ENCODE measurements around the gene ANK2. TPM values are rescaled to one million over a fixed set of nuclear protein-coding genes. Genes with fewer than 3 reads are reported as not detected.

The ANK2 gene
- total RNA-seq, 1 donor from 2014 or later: 121 TPM

DNA sequence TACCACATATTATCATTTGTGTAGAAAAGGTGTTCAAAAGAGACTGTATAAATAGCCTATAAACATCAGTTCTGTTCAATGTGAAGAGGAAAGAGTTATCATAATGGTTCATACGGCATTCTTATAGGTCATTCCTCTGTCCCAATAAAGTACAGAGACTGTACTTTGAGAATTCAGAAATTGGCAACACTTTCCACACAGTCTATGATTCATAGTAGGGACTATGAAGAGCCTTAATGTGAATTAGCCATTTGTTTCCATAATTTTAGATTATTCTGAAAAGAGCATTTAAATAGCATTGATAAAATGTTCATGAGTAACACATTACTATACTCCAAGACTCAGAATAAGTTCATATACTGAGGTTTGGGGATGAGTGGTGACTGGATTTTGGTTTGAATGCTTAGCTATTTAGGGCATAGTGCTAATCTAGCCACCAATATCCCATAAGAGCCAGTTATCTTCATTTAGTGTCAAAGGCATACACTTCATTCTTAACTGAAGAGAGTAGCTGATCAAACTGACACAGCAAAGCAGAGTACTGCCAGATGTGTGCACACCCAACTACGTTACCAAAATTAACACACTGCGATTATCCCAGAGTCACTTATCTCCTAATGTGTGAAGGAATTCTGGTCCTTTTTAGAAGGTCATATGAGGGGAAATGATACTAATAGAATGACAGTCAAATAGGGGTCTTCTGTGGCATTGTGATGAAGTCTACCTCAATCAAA, 10.2 kb downstream of the ANK2 start:
- Histone ChIP-seq H3K27ac (no peak overlapping the region), H3K79me2 (ENCODE audit: low read depth) (peaks cover 89% of the 10 kb centered on the region), H3K4me1 (peaks cover 74% of the 10 kb centered on the region), H3K4me2 (peak overlapping the region; percentile 64), H3K9ac (no peak overlapping the region), H3K4me3 (no peak overlapping the region), H3K36me3 (no peaks in the 10 kb centered on the region), H3F3A (ENCODE audit: low read depth) (peaks cover 47% of the 10 kb centered on the region), H4K20me1 (ENCODE audit: low read depth) (peaks cover 19% of the 10 kb centered on the region), H3K9me3 (ENCODE audit: low read depth) (no peaks in the 10 kb centered on the region), H2AFZ (replicated peaks) (no peak overlapping the region), H3K27me3 (no peaks in the 10 kb centered on the region)
- DNase-seq (ENCODE audit: low spot score): no peak
- no peak overlapping the region for H3K27ac Mint-ChIP-seq
- no peak overlapping the region for H3K4me3 Mint-ChIP-seq
- H3K9me3 Mint-ChIP-seq: no peaks in the 10 kb centered on the region
- H3K4me1 Mint-ChIP-seq: peaks cover 33% of the 10 kb centered on the region
- H3K27me3 Mint-ChIP-seq (ENCODE audit: insufficient read depth, low read depth): peaks cover 9% of the 10 kb centered on the region
- H3K36me3 Mint-ChIP-seq: no peaks in the 10 kb centered on the region
- TF ChIP-seq EZH2 (IDR thresholded peaks at IDR 0.05): no peak
- TF ChIP-seq, protein P1, sequence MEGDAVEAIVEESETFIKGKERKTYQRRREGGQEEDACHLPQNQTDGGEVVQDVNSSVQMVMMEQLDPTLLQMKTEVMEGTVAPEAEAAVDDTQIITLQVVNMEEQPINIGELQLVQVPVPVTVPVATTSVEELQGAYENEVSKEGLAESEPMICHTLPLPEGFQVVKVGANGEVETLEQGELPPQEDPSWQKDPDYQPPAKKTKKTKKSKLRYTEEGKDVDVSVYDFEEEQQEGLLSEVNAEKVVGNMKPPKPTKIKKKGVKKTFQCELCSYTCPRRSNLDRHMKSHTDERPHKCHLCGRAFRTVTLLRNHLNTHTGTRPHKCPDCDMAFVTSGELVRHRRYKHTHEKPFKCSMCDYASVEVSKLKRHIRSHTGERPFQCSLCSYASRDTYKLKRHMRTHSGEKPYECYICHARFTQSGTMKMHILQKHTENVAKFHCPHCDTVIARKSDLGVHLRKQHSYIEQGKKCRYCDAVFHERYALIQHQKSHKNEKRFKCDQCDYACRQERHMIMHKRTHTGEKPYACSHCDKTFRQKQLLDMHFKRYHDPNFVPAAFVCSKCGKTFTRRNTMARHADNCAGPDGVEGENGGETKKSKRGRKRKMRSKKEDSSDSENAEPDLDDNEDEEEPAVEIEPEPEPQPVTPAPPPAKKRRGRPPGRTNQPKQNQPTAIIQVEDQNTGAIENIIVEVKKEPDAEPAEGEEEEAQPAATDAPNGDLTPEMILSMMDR (IDR thresholded peaks at IDR 0.05): no peak
- TF ChIP-seq EZH2phosphoT487 (IDR thresholded peaks at IDR 0.05): no peak

GRCh38 chr4:113060853-113061252, 11.4 kb downstream of the ANK2 start:
- no peaks in the 10 kb centered on the region for H3K27me3 ChIP-seq
- no peak overlapping the region for H3K27ac Mint-ChIP-seq

GRCh38 chr4:113064244-113064643, 14.8 kb downstream of the ANK2 start:
- Histone ChIP-seq H4K20me1 (ENCODE audit: low read depth) (peaks cover 13% of the 10 kb centered on the region), H3K9me3 (ENCODE audit: low read depth) (no peaks in the 10 kb centered on the region), H3K27me3 (no peaks in the 10 kb centered on the region), H3K27ac (peak overlapping the region; percentile 82), H3K79me2 (ENCODE audit: low read depth) (peaks cover 85% of the 10 kb centered on the region), H2AFZ (replicated peaks) (no peak overlapping the region), H3K9ac (no peak overlapping the region), H3K4me3 (peak overlapping the region; percentile 37), H3K36me3 (peaks cover 9% of the 10 kb centered on the region), H3K4me1 (peaks cover 69% of the 10 kb centered on the region), H3F3A (ENCODE audit: low read depth) (peaks cover 43% of the 10 kb centered on the region), H3K4me2 (peak overlapping the region; percentile 79)
- peaks cover 14% of the 10 kb centered on the region for H3K27me3 Mint-ChIP-seq (ENCODE audit: insufficient read depth, low read depth)
- no peaks in the 10 kb centered on the region for H3K9me3 Mint-ChIP-seq
- DNase-seq (ENCODE audit: low spot score): peak; percentile 96
- H3K4me1 Mint-ChIP-seq: peaks cover 55% of the 10 kb centered on the region
- peak overlapping the region; percentile 54 for H3K4me3 Mint-ChIP-seq
- peak overlapping the region; percentile 84 for H3K27ac Mint-ChIP-seq
- peak; percentile 88 for TF ChIP-seq EZH2phosphoT487 (IDR thresholded peaks at IDR 0.05)
- TF ChIP-seq, protein P1 (IDR thresholded peaks at IDR 0.05): no peak
- no peaks in the 10 kb centered on the region for H3K36me3 Mint-ChIP-seq

More at GRCh38 chr4:113060853-113061252, 11.4 kb downstream of the ANK2 start:
- TF ChIP-seq EZH2phosphoT487 (IDR thresholded peaks at IDR 0.05): peak; percentile 82
- TF ChIP-seq, protein P1 (IDR thresholded peaks at IDR 0.05): no peak
- H3K4me1 ChIP-seq: peaks cover 82% of the 10 kb centered on the region
- no peak overlapping the region for H2AFZ ChIP-seq (replicated peaks)
- H3F3A ChIP-seq (ENCODE audit: low read depth): peaks cover 47% of the 10 kb centered on the region
- Mint-ChIP-seq H3K27me3 (ENCODE audit: insufficient read depth, low read depth) (peaks cover 9% of the 10 kb centered on the region), H3K4me1 (peaks cover 38% of the 10 kb centered on the region), H3K9me3 (no peaks in the 10 kb centered on the region), H3K36me3 (no peaks in the 10 kb centered on the region), H3K4me3 (no peak overlapping the region)
- peaks cover 85% of the 10 kb centered on the region for H3K79me2 ChIP-seq (ENCODE audit: low read depth)
- DNase-seq (ENCODE audit: low spot score): peak; percentile 84
- H3K9me3 ChIP-seq (ENCODE audit: low read depth): no peaks in the 10 kb centered on the region
- peak overlapping the region; percentile 64 for H3K4me2 ChIP-seq
- no peak overlapping the region for H3K9ac ChIP-seq
- no peaks in the 10 kb centered on the region for H3K36me3 ChIP-seq
- H3K27ac ChIP-seq: peak overlapping the region; percentile 50
- peak overlapping the region; percentile 31 for H3K4me3 ChIP-seq
- H4K20me1 ChIP-seq (ENCODE audit: low read depth): peaks cover 19% of the 10 kb centered on the region
